MCF 10A (cell line): ENCODE measurements around the gene BNIP1. TPM values are rescaled to one million over a fixed set of nuclear protein-coding genes. Genes with fewer than 3 reads are reported as not detected.

Experiments used
- BruUV-seq: library from RNA; stranded (reverse); fragments of 400-500 nt; replicated peaks from 2 replicates; lab custom pipeline; 2021; lab: Mats Ljungman, UMichigan
- CTCF ChIA-PET: fragments of 300-600 bp; sonication (Branson Sonifier 250); formaldehyde crosslinking; extraction: SDS; loops from one replicate; lab custom pipeline; 2021; ENCODE audit warnings: antibody characterized with exemption, inconsistent platforms; lab: Yijun Ruan, JAX
- POLR2A ChIA-PET: fragments of 300-600, 350-650 bp; sonication (Branson Sonifier 250); formaldehyde crosslinking; extraction: SDS; loops from one replicate; lab custom pipeline; 2020; ENCODE audit warnings: antibody characterized with exemption, inconsistent platforms; lab: Yijun Ruan, JAX
- DNase-seq: peaks from one replicate; pipeline ENCODE4 v3.0.0-alpha.2; 2018; ENCODE audit not compliant: unreplicated experiment
- H3K27ac Mint-ChIP-seq: one replicate; pipeline ENCODE4 v1.8.0; 2022; ENCODE audit warnings: mild to moderate bottlenecking, low read depth, mixed read lengths; ENCODE audit not compliant: unreplicated experiment
- H3K27me3 Mint-ChIP-seq: one replicate; pipeline ENCODE4 v1.8.0; 2022; ENCODE audit warnings: mixed read lengths; ENCODE audit not compliant: insufficient read depth, unreplicated experiment
- H3K36me3 Mint-ChIP-seq: one replicate; pipeline ENCODE4 v1.8.0; 2022; ENCODE audit warnings: mild to moderate bottlenecking, moderate library complexity, mixed read lengths; ENCODE audit not compliant: insufficient read depth, unreplicated experiment
- H3K4me1 Mint-ChIP-seq: one replicate; pipeline ENCODE4 v1.8.0; 2022; ENCODE audit warnings: mixed read lengths; ENCODE audit not compliant: insufficient read depth, unreplicated experiment
- H3K4me3 Mint-ChIP-seq: one replicate; pipeline ENCODE4 v1.8.0; 2022; ENCODE audit warnings: mild to moderate bottlenecking, moderate library complexity, mixed read lengths; ENCODE audit not compliant: unreplicated experiment
- H3K9me3 Mint-ChIP-seq: one replicate; pipeline ENCODE4 v1.8.0; 2022; ENCODE audit warnings: mixed read lengths; ENCODE audit not compliant: unreplicated experiment
- intact Hi-C: fragments of 100-400 bp; cut with micrococcal nuclease; formaldehyde crosslinking; loops from 2 replicates; pipeline ENCODE4 v1.14.1; 2022
- total RNA-seq: library from RNA; stranded (reverse); gene quantifications from 2 replicates; pipeline ENCODE4 v1.2.3, GENCODE V29; 2022
- TF ChIP-seq, protein P1 (sequence below): fragments of 200-600 bp; IDR thresholded peaks from one replicate; pipeline ENCODE4 v1.8.0; 2022; ENCODE audit warnings: antibody characterized with exemption, mild to moderate bottlenecking; ENCODE audit not compliant: unreplicated experiment

BNIP1 gene
- total RNA-seq, 1 experiment from 2014 or later: 35.1 TPM

DNA sequence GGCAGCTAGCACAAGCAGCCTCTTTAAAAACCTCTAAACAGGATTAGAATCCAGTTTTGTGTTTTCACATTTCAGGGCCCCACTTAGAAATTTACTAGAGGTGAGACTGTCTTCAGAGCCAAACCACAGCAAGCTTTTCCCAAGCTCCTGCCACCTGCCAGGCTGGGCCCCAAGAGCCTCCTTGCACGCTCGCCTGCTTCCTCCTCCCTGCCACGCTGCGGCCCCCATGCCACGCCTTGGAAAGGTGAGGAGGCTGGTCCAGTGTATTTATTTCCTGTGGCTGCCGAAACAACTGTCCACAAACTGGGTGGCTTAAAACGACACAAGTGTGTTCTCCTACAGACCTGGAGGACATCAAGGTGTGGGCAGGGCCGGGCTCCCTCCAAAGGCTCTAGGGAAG lies 47.2 kb downstream of the BNIP1 start:
- Mint-ChIP-seq H3K9me3 (no peaks in the 10 kb centered on the region), H3K27me3 (no peaks in the 10 kb centered on the region)
- CTCF ChIA-PET: no interaction called here

DNA sequence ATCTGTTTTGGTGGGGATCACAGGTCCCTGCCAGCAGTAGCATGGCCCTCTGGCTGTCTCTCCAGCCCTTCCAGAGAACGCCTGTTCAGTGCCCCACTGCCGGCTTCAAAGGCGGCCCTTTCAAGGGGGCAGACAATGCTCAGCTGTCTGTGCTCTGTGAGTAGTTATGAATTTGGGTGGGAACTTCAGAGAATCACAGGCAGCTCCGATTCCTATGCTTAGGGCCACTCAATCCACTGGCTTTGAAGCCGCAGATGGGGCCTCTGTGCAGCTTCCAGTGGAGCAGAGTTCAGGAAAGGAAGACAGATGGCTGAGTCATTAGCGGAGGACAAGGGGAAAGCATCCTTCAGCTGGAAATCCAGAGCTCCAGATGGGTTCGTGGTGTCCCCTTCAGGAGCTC lies 48.2 kb downstream of the BNIP1 start:
- no peak for DNase-seq
- Mint-ChIP-seq H3K4me3 (no peak overlapping the region), H3K9me3 (no peaks in the 10 kb centered on the region), H3K27ac (no peak overlapping the region), H3K27me3 (no peaks in the 10 kb centered on the region), H3K36me3 (no peaks in the 10 kb centered on the region), H3K4me1 (no peaks in the 10 kb centered on the region)
- intact Hi-C loops: no loop called here
- no TSS peak for BruUV-seq
- TF ChIP-seq, protein P1, sequence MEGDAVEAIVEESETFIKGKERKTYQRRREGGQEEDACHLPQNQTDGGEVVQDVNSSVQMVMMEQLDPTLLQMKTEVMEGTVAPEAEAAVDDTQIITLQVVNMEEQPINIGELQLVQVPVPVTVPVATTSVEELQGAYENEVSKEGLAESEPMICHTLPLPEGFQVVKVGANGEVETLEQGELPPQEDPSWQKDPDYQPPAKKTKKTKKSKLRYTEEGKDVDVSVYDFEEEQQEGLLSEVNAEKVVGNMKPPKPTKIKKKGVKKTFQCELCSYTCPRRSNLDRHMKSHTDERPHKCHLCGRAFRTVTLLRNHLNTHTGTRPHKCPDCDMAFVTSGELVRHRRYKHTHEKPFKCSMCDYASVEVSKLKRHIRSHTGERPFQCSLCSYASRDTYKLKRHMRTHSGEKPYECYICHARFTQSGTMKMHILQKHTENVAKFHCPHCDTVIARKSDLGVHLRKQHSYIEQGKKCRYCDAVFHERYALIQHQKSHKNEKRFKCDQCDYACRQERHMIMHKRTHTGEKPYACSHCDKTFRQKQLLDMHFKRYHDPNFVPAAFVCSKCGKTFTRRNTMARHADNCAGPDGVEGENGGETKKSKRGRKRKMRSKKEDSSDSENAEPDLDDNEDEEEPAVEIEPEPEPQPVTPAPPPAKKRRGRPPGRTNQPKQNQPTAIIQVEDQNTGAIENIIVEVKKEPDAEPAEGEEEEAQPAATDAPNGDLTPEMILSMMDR: no peak
- ChIA-PET POLR2A (no interaction called here), CTCF (interaction anchor here (0.6 kb wide), 1 partner anchor 278 kb away, joined by 4 read pairs; no protein-coding TSS in a partner anchor)

More for the DNA sequence above, 47.2 kb downstream of the BNIP1 start:
- TF ChIP-seq, protein P1: no peak
- Mint-ChIP-seq H3K4me3 (no peak overlapping the region), H3K4me1 (no peaks in the 10 kb centered on the region), H3K27ac (no peak overlapping the region), H3K36me3 (no peaks in the 10 kb centered on the region)
- POLR2A ChIA-PET: interaction anchor here (1.2 kb wide), 1 partner anchor 10 kb away, joined by 3 read pairs; no protein-coding TSS in a partner anchor
- no TSS peak for BruUV-seq
- DNase-seq: no peak
- intact Hi-C loops: no loop called here

DNA sequence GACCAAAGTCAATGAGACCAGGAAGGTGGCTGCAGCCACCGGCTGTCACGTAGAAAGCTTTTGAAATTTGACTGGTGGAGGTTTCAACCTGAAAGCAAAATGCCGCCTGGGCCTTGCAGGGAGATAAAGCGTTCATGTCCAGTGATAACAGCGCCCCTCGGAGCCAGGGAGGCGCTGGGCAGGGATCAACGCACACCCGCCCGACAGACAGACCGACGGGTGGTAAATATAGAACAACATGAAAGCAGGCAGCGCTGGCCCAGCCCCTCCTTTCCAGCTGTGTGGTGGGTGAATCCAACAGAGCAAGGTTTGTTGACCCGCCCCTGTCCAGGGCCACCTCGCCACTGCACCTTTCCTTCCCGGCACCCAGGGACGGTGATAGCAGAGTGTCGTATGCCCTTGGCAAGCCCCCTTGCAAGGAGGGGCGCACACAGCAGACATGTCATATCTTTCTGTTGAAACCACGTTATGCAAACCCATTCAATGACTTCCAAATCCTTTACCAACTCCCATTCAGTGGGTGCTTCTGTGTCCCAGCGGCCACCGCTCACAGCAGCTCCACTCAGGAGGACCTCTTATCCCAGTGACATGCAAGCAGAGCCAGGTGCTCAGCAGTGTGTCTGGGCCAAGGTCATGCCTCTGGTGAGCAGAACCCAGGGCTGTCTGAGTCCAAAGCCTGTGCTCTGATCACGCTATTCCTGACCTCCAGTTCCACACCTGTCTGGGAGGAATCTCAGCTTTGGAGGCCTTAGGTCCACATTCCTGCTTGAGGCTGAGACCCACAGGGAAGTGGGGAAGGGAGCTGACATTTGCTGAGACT lies 52.0 kb downstream of the BNIP1 start:
- no peak overlapping the region for H3K4me3 Mint-ChIP-seq
- DNase-seq: no peak
- peaks cover 2% of the 10 kb centered on the region for H3K4me1 Mint-ChIP-seq
- H3K9me3 Mint-ChIP-seq: peaks cover 14% of the 10 kb centered on the region
- H3K36me3 Mint-ChIP-seq: no peaks in the 10 kb centered on the region
- no peak overlapping the region for H3K27ac Mint-ChIP-seq
- no peaks in the 10 kb centered on the region for H3K27me3 Mint-ChIP-seq
- BruUV-seq: no TSS peak
- POLR2A ChIA-PET: no interaction called here
- intact Hi-C loops: no loop called here
- CTCF ChIA-PET: interaction anchor here (0.6 to 0.9 kb wide), 5 partner anchors 29 to 97 kb away, joined by 3 to 4 read pairs (median 3); no protein-coding TSS in a partner anchor
- TF ChIP-seq, protein P1: no peak

DNA sequence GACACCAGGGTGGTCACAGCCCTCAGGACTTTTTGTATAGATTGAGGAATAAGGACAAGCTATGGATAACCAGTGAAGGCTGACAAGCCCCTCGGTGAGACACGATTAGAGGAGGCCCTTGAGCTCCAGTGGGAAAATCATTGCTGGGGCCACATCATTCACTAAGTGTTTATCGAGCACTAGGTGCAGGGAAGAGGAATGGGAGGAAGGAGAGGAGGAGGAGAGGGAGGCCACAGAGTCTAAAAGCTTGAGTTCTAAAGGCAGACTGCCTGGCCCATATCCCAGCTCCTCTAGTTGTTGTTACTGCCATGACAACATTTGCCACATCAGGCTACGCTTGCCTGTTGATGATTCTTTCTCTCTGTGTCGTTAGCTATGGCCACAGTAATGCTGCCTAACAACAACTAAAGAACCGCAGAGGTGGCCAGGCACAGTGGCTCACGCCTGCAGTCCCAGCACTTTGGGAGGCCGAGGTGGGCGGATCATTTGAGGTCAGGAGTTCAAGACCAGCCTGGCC lies 53.1 kb downstream of the BNIP1 start:
- H3K9me3 Mint-ChIP-seq: peaks cover 14% of the 10 kb centered on the region
- ChIA-PET CTCF (interaction anchor here (0.6 kb wide), 3 partner anchors 17 to 78 kb away, joined by 3 to 4 read pairs (median 3); no protein-coding TSS in a partner anchor), POLR2A (interaction anchor here (0.9 kb wide), 1 partner anchor 47 kb away, joined by 3 read pairs; no protein-coding TSS in a partner anchor)
- H3K27me3 Mint-ChIP-seq: no peaks in the 10 kb centered on the region
- no TSS peak for BruUV-seq
- TF ChIP-seq, protein P1: no peak
- no peak overlapping the region for H3K4me3 Mint-ChIP-seq
- H3K4me1 Mint-ChIP-seq: peaks cover 13% of the 10 kb centered on the region
- no peaks in the 10 kb centered on the region for H3K36me3 Mint-ChIP-seq
- intact Hi-C loops: no loop called here
- DNase-seq: no peak
- H3K27ac Mint-ChIP-seq: no peak overlapping the region
